H1 (cell line): ENCODE results near the gene ZNF302. TPM values are rescaled to one million over a fixed set of nuclear protein-coding genes. Genes with fewer than 3 reads are reported as not detected.
A peak's percentile ranks its signal among the peaks of the same experiment; 100 is the strongest.

ENCODE experiments used
- CTCF ChIA-PET: fragments of 300-600 bp; sonication (Branson Sonifier 250); formaldehyde crosslinking; loops from one replicate; lab custom pipeline; 2021; ENCODE audit not compliant: partially characterized antibody; lab: Charles Lee
- POLR2A ChIA-PET: fragments of 300-600 bp; sonication (Branson Sonifier 250); formaldehyde crosslinking; loops from one replicate; lab custom pipeline; 2021; ENCODE audit warnings: inconsistent platforms; ENCODE audit not compliant: partially characterized antibody; lab: Charles Lee
- DNase-seq, 2 experiments: peaks; one replicate each; pipeline versions ENCODE4 v3.0.0 to v3.0.0-alpha.2; 2010 to 2022; ENCODE audit warnings: low spot score in 2 of 2, low read depth in 1 of 2, mixed read lengths in 1 of 2
- FAIRE-seq: peaks from 2 replicates; lab custom pipeline; 2011; peaks lifted over from hg19 to GRCh38; lab: Jason Lieb, UNC
- H2AFZ ChIP-seq: 2 replicates; pipeline ENCODE4 v1.8.1; 2012; ENCODE audit warnings: low read length, inconsistent platforms
- H2AK5ac ChIP-seq: 2 replicates; pipeline ENCODE4 v1.6.1; 2013; ENCODE audit warnings: low read depth, low read length
- H2BK120ac ChIP-seq: replicated peaks from 2 replicates; pipeline ENCODE3; 2013; ENCODE audit warnings: low read depth, low read length, inconsistent platforms
- H2BK12ac ChIP-seq: 2 replicates; pipeline ENCODE4 v1.6.1; 2013; ENCODE audit warnings: low read depth, low read length
- H2BK15ac ChIP-seq: 2 replicates; pipeline ENCODE4 v1.6.1; 2013; ENCODE audit warnings: low read length
- H2BK20ac ChIP-seq: 2 replicates; pipeline ENCODE4 v1.6.1; 2013; ENCODE audit warnings: low read length
- H2BK5ac ChIP-seq: 2 replicates; pipeline ENCODE4 v1.6.1; 2013; ENCODE audit warnings: low read depth, low read length
- H3K14ac ChIP-seq: 2 replicates; pipeline ENCODE4 v1.6.1; 2013; ENCODE audit warnings: inconsistent platforms; ENCODE audit not compliant: insufficient read length
- H3K18ac ChIP-seq: 2 replicates; pipeline ENCODE4 v1.6.1; 2013; ENCODE audit warnings: low read length; ENCODE audit errors: extremely low read depth
- H3K23ac ChIP-seq: 2 replicates; pipeline ENCODE4 v1.6.1; 2013; ENCODE audit warnings: inconsistent platforms; ENCODE audit not compliant: insufficient read length
- H3K23me2 ChIP-seq: 2 replicates; pipeline ENCODE4 v1.6.1; 2013; ENCODE audit warnings: low read depth, low read length
- H3K27ac ChIP-seq: 2 replicates; pipeline ENCODE4 v1.6.1; 2011; ENCODE audit warnings: low read depth, low read length, inconsistent platforms
- H3K27me3 ChIP-seq, 4 experiments: replicated peaks in 1 of 4; 1 replicate in 1 of 4; 2 replicates in 3 of 4; pipeline versions ENCODE4 v1.6.1 to v1.8.1; 2011 to 2013; ENCODE audit warnings: low read length in 3 of 4, mild to moderate bottlenecking in 3 of 4, inconsistent platforms in 2 of 4, mixed read lengths in 2 of 4, moderate library complexity in 1 of 4; ENCODE audit not compliant: control insufficient read depth in 3 of 4, insufficient read depth in 3 of 4; ENCODE audit errors: extremely low read depth in 1 of 4
- H3K36me3 ChIP-seq, 4 experiments: 2 replicates each; pipeline versions ENCODE4 v1.6.1 to v1.8.1; 2011 to 2013; ENCODE audit warnings: mild to moderate bottlenecking in 4 of 4, low read length in 3 of 4, moderate library complexity in 2 of 4, control low read depth in 1 of 4, inconsistent platforms in 1 of 4; ENCODE audit not compliant: insufficient read depth in 4 of 4, control insufficient read depth in 2 of 4
- H3K4ac ChIP-seq: replicated peaks from 2 replicates; pipeline ENCODE3; 2013; ENCODE audit warnings: low read length, low read depth, mixed read lengths, inconsistent platforms; ENCODE audit not compliant: insufficient read length
- H3K4me1 ChIP-seq, 4 experiments: replicated peaks in 1 of 4; 1 replicate in 1 of 4; 2 replicates in 3 of 4; pipeline versions ENCODE4 v1.6.1 to v1.8.1; 2011 to 2013; ENCODE audit warnings: low read length in 3 of 4, inconsistent platforms in 2 of 4, mixed read lengths in 1 of 4; ENCODE audit not compliant: insufficient read depth in 4 of 4, control insufficient read depth in 3 of 4
- H3K4me2 ChIP-seq, 2 experiments: 2 replicates each; pipeline versions ENCODE4 v1.6.1 to v1.8.1; 2011 to 2013; ENCODE audit warnings: low read depth in 2 of 2, low read length in 2 of 2, control low read depth in 1 of 2, inconsistent platforms in 1 of 2, mild to moderate bottlenecking in 1 of 2; ENCODE audit not compliant: insufficient read depth in 1 of 2
- H3K4me3 ChIP-seq, 4 experiments: fragments of 200-600, 300-600 bp in 1 of 4; sonication (generic), shearing (Covaris generic), sonication (Bioruptor Twin) in 1 of 4; 2 replicates each; pipeline versions ENCODE4 v1.5.1 to v1.8.1; 2011 to 2016; ENCODE audit warnings: low read length in 4 of 4, low read depth in 3 of 4, control low read depth in 2 of 4, inconsistent platforms in 2 of 4, mild to moderate bottlenecking in 2 of 4, mixed read lengths in 1 of 4, moderate library complexity in 1 of 4; ENCODE audit not compliant: insufficient read depth in 2 of 4; ENCODE audit errors: extremely low read depth in 1 of 4
- H3K56ac ChIP-seq: replicated peaks from 2 replicates; pipeline ENCODE3; 2013; ENCODE audit warnings: low read depth, mild to moderate bottlenecking, mixed read lengths, low read length, inconsistent platforms; ENCODE audit not compliant: insufficient read length
- H3K79me1 ChIP-seq: 2 replicates; pipeline ENCODE4 v1.6.1; 2013; ENCODE audit warnings: low read depth, low read length, control low read depth
- H3K79me2 ChIP-seq, 2 experiments: 2 replicates each; pipeline versions ENCODE4 v1.6.1 to v1.8.1; 2012 to 2013; ENCODE audit warnings: low read length in 2 of 2, mild to moderate bottlenecking in 2 of 2, inconsistent platforms in 1 of 2; ENCODE audit not compliant: insufficient read depth in 2 of 2, control insufficient read depth in 1 of 2
- H3K9ac ChIP-seq, 4 experiments: replicated peaks in 1 of 4; 1 replicate in 1 of 4; 2 replicates in 3 of 4; pipeline versions ENCODE4 v1.6.1 to v1.8.1; 2011 to 2013; ENCODE audit warnings: low read depth in 3 of 4, low read length in 3 of 4, control low read depth in 2 of 4, mild to moderate bottlenecking in 2 of 4, moderate library complexity in 2 of 4, inconsistent platforms in 1 of 4; ENCODE audit errors: extremely low read depth in 1 of 4
- H3K9me3 ChIP-seq, 2 experiments: 2 replicates each; pipeline versions ENCODE4 v1.6.1 to v1.8.1; 2012 to 2013; ENCODE audit warnings: mild to moderate bottlenecking in 2 of 2, moderate library complexity in 2 of 2, control low read depth in 1 of 2, inconsistent platforms in 1 of 2, low read depth in 1 of 2, low read length in 1 of 2, mixed read lengths in 1 of 2; ENCODE audit not compliant: insufficient read depth in 2 of 2
- H4K20me1 ChIP-seq, 2 experiments: replicated peaks in 1 of 2; 2 replicates each; pipeline versions ENCODE3 to v1.8.1; 2011 to 2013; ENCODE audit warnings: inconsistent platforms in 2 of 2, low read length in 2 of 2, mild to moderate bottlenecking in 1 of 2; ENCODE audit not compliant: insufficient read depth in 2 of 2, control insufficient read depth in 1 of 2
- H4K5ac ChIP-seq: 2 replicates; pipeline ENCODE4 v1.6.1; 2013; ENCODE audit warnings: low read length, low read depth, mixed read lengths, inconsistent platforms; ENCODE audit not compliant: insufficient read length
- H4K8ac ChIP-seq: 2 replicates; pipeline ENCODE4 v1.8.0; 2013; ENCODE audit warnings: mild to moderate bottlenecking, moderate library complexity, low read length, inconsistent platforms; ENCODE audit not compliant: insufficient read depth; ENCODE audit errors: extremely low read depth
- H4K91ac ChIP-seq: replicated peaks from 2 replicates; pipeline ENCODE3; 2013; ENCODE audit warnings: low read length, mixed read lengths, inconsistent platforms; ENCODE audit not compliant: insufficient read length
- EZH2 ChIP-seq: fragments of 200-600 bp; sonication (generic); IDR thresholded peaks from 2 replicates; pipeline ENCODE4 v1.7.1; 2012; ENCODE audit warnings: low read depth, mild to moderate bottlenecking, moderate library complexity, low read length, inconsistent platforms; ENCODE audit not compliant: severe bottlenecking
- GABPA ChIP-seq: IDR thresholded peaks from 2 replicates; pipeline ENCODE4 v1.6.1; 2011; ENCODE audit warnings: mild to moderate bottlenecking, low read length, moderate library complexity, borderline replicate concordance; ENCODE audit not compliant: insufficient read depth
- SUZ12 ChIP-seq: fragments of 200-600 bp; sonication (generic); IDR thresholded peaks from 2 replicates; pipeline ENCODE4 v1.6.1; 2012; ENCODE audit warnings: mild to moderate bottlenecking, inconsistent platforms, low read length, moderate library complexity, mixed read lengths
- TAF1 ChIP-seq: IDR thresholded peaks from 2 replicates; pipeline ENCODE4 v1.6.1; 2011; ENCODE audit warnings: mild to moderate bottlenecking, low read depth, low read length
- TAF7 ChIP-seq: optimal IDR thresholded peaks from 2 replicates; pipeline ENCODE3; 2011; ENCODE audit warnings: low read depth, mild to moderate bottlenecking, inconsistent platforms, low read length, moderate library complexity, borderline replicate concordance
- WGBS, 2 experiments: shearing (Covaris generic) in 1 of 2; methylation state at CpG; one replicate each; pipeline versions ENCODE4 v1.1.6 to v1.1.7; 2013 to 2015; ENCODE audit warnings: low lambda C conversion rate in 2 of 2, mixed read lengths in 2 of 2, inconsistent platforms in 1 of 2, low coverage in 1 of 2, missing lambda C conversion rate in 1 of 2; ENCODE audit not compliant: insufficient replicate concordance in 2 of 2, insufficient coverage in 1 of 2, insufficient read length in 1 of 2; ENCODE audit errors: extremely low coverage in 1 of 2, missing lambda C conversion rate in 1 of 2; 5-methylcytosine and 5-hydroxymethylcytosine counted together
- polyA plus RNA-seq, 7 experiments: library from polyadenylated mRNA; depleted of rRNA in 3 of 7; stranded (reverse) in 5 of 7; unstranded in 2 of 7; fragments of >200 nt in 5 of 7; fragments of 200-250 nt in 2 of 7; gene quantifications; 1 replicate in 5 of 7; 2 replicates in 1 of 7; 4 replicates in 1 of 7; pipeline versions ENCODE4 v1.2.1 to v1.2.3, GENCODE V29; 2011 to 2013; ENCODE audit warnings: missing spikeins in 2 of 7, mixed read lengths in 2 of 7
- total RNA-seq: library from RNA; stranded (reverse); fragmentation: NEBNext Ultra II Directional; extraction: Animal tissue kit (Norgen Biotek cat#: 25700); gene quantifications from 2 replicates; pipeline ENCODE4 v1.2.1, GENCODE V29; 2021

The ZNF302 gene
- total and polyA plus RNA-seq, 2 of the 8 experiments (the other 6 are each of a cell fraction or from before 2014, with no cell fraction given): 9.1 to 20.4 TPM

DNA sequence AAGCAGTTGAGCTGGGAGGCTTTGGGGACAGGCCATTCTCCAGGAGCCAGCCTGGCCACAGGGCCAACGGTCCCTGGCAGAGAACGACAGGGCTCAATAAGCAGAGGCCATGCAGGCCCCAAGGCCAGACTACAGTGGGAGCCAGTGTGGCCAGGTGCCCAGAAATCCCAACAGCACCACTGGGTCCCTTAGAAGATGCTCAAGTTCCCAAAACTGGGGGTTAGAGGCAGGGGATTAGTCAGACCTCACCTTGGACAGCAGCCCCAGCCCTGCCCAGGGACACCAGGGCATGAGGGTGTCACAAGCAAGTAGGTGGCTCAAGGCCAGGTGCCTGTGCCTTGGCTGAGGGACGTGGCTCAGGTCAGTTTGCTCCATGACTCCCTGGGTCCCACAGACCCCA lies 13.3 kb upstream of the ZNF302 start:
- H2AK5ac ChIP-seq: peak overlapping the region; percentile 90; the same call in 1 of the 2 replicates
- FAIRE-seq (no peak), DNase-seq (no peak)
- no peak overlapping the region for H3K18ac ChIP-seq
- H2BK5ac ChIP-seq: no peak overlapping the region
- no peaks in the 10 kb centered on the region for H3K23me2 ChIP-seq
- no peak overlapping the region for H3K14ac ChIP-seq
- H4K20me1 ChIP-seq: no peaks in the 10 kb centered on the region
- no peak overlapping the region for H3K27ac ChIP-seq
- ChIA-PET POLR2A (interaction anchor here (1.2 kb wide), 1 partner anchor 12 kb away, joined by 4 read pairs; no protein-coding TSS in a partner anchor), CTCF (interaction anchor here (1.8 to 5.5 kb wide), 3 partner anchors 9 to 24 kb away, joined by 5 to 31 read pairs (median 9); no protein-coding TSS in a partner anchor)
- peak overlapping the region; percentile 51; the same call in 1 of the 2 replicates for H4K8ac ChIP-seq
- 85% methylated on average over 3 of the region's 3 CpGs; no CpG with 5 or more reads in 1 of the 2 experiments for WGBS, 2 experiments
- no peak overlapping the region for H3K4ac ChIP-seq
- no peak overlapping the region for H3K56ac ChIP-seq
- H3K23ac ChIP-seq: no peak overlapping the region
- no peak overlapping the region for H4K5ac ChIP-seq
- TF ChIP-seq GABPA: no peak
- TF ChIP-seq EZH2: no peak
- no peak for TF ChIP-seq TAF1
- TF ChIP-seq TAF7: no peak
- no peak for TF ChIP-seq SUZ12
- H4K91ac ChIP-seq: no peak overlapping the region
- H2BK15ac ChIP-seq: 0 out of 2 replicates have a peak overlapping the region, but pooled peaks have one; percentile 88
- H3K36me3 ChIP-seq: no peaks in the 10 kb centered on the region
- no peak overlapping the region for H3K9ac ChIP-seq
- no peak overlapping the region for H3K4me2 ChIP-seq
- H3K79me1 ChIP-seq: no peaks in the 10 kb centered on the region
- H2BK20ac ChIP-seq: no peak overlapping the region
- no peaks in the 10 kb centered on the region for H3K4me1 ChIP-seq
- H3K27me3 ChIP-seq: no peaks in the 10 kb centered on the region
- H3K79me2 ChIP-seq: no peaks in the 10 kb centered on the region
- H2BK120ac ChIP-seq: no peak overlapping the region
- H3K4me3 ChIP-seq: no peak overlapping the region
- peaks cover 0 to 21% of the 10 kb centered on the region in 2 experiments; a peak in 2 of 4 replicates for H3K9me3 ChIP-seq
- H2BK12ac ChIP-seq: no peak overlapping the region
- no peak overlapping the region for H2AFZ ChIP-seq
